Measurements from ENCODE around the gene OLIG2. TPM values are rescaled to one million over a fixed set of nuclear protein-coding genes. Genes with fewer than 3 reads are reported as not detected.

OLIG2 gene
- total and polyA plus RNA-seq, 2 experiments from 2014 or later = 0.15 to 1.4 TPM

DNA sequence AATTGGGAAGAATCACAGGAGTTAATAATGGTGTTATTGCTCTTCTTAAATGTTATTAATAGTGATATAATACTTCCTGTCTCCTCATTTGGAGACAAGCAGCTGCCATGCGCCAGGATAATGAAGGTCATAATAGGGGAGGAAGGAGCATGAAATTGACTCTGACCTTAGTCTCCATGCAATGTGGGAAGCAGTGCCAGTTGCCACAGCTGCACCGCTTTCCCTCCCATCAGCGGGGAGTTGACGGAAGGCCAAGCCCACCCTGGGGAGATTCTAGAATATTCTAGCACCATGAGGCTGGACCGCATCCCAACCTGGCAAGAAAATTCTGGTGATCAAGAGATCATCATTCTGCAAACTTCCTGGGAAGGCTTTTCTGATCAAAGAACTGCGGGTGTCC is 33.2 kb downstream of the OLIG2 start (continued):
- TF ChIP-seq, protein P1, sequence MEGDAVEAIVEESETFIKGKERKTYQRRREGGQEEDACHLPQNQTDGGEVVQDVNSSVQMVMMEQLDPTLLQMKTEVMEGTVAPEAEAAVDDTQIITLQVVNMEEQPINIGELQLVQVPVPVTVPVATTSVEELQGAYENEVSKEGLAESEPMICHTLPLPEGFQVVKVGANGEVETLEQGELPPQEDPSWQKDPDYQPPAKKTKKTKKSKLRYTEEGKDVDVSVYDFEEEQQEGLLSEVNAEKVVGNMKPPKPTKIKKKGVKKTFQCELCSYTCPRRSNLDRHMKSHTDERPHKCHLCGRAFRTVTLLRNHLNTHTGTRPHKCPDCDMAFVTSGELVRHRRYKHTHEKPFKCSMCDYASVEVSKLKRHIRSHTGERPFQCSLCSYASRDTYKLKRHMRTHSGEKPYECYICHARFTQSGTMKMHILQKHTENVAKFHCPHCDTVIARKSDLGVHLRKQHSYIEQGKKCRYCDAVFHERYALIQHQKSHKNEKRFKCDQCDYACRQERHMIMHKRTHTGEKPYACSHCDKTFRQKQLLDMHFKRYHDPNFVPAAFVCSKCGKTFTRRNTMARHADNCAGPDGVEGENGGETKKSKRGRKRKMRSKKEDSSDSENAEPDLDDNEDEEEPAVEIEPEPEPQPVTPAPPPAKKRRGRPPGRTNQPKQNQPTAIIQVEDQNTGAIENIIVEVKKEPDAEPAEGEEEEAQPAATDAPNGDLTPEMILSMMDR (conservative IDR thresholded peaks at IDR 0.05; ENCODE audit: low read depth in 2 of 2) = no peak
- TF ChIP-seq CREB1 (CRISPR knock-in tag; IDR thresholded peaks at IDR 0.05; ENCODE audit: low read depth) (no peak), EZH2phosphoT487 (IDR thresholded peaks at IDR 0.05; ENCODE audit: unreplicated experiment) (no peak)

DNA sequence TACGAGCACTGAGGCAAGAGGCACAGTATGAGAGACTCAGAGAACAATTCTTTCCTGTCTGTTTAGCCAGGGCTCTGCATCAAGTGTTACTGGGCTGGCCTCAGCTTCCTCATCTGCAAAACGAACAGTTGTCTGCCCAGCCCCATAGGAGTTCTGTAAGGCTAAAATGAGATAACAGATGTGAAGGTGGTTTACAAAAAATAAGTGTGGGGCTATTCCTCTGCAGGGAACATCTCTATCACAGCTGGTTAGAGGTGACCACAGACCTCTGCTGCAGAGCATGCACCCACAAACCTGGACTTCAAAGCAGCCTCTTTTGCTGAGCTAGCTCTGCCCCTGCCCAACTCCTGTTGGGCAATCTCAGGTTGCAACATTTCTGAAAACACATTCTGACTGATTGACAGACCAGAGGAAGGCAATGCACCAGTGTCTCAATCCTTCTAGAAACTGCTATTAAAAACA is 33.7 kb downstream of the OLIG2 start:
- no peak for ATAC-seq

DNA sequence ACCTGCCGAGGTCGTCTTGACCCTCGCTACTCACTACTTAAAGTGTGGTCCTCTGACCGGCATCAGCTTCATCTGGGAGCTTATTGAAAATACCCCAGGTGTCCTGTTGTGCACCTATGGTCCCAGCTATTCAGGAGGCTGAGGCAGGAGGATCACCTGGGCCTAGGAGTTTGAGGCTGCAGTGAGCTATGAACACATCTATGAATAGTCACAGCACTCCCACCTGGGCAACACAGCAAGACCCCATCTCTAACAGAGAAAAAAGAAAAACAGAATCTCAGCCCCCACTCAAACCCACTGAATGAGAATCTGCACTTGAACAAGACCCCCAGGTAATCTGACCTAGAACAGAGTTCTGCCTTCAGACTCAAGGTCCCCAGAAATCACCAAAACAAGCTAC is 35.5 kb downstream of the OLIG2 start:
- H3K27ac ChIP-seq (ENCODE audit: low read depth) = no peak overlapping the region
- no peak for DNase-seq (ENCODE audit: low spot score)
- TF ChIP-seq, protein P1 (conservative IDR thresholded peaks at IDR 0.05; ENCODE audit: low read depth in 2 of 2) = no peak
- TF ChIP-seq NANOG (IDR thresholded peaks at IDR 0.05; ENCODE audit: borderline replicate concordance) = no peak
- no peak for TF ChIP-seq POLR2AphosphoS5 (IDR thresholded peaks at IDR 0.05; ENCODE audit: low read depth)
- TF ChIP-seq EZH2phosphoT487 (IDR thresholded peaks at IDR 0.05; ENCODE audit: unreplicated experiment) = no peak
- TF ChIP-seq, protein P2, sequence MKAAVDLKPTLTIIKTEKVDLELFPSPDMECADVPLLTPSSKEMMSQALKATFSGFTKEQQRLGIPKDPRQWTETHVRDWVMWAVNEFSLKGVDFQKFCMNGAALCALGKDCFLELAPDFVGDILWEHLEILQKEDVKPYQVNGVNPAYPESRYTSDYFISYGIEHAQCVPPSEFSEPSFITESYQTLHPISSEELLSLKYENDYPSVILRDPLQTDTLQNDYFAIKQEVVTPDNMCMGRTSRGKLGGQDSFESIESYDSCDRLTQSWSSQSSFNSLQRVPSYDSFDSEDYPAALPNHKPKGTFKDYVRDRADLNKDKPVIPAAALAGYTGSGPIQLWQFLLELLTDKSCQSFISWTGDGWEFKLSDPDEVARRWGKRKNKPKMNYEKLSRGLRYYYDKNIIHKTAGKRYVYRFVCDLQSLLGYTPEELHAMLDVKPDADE (IDR thresholded peaks at IDR 0.05) = no peak
- TF ChIP-seq JUNB (IDR thresholded peaks at IDR 0.05; ENCODE audit: unreplicated experiment) = no peak
- TF ChIP-seq, protein P3, sequence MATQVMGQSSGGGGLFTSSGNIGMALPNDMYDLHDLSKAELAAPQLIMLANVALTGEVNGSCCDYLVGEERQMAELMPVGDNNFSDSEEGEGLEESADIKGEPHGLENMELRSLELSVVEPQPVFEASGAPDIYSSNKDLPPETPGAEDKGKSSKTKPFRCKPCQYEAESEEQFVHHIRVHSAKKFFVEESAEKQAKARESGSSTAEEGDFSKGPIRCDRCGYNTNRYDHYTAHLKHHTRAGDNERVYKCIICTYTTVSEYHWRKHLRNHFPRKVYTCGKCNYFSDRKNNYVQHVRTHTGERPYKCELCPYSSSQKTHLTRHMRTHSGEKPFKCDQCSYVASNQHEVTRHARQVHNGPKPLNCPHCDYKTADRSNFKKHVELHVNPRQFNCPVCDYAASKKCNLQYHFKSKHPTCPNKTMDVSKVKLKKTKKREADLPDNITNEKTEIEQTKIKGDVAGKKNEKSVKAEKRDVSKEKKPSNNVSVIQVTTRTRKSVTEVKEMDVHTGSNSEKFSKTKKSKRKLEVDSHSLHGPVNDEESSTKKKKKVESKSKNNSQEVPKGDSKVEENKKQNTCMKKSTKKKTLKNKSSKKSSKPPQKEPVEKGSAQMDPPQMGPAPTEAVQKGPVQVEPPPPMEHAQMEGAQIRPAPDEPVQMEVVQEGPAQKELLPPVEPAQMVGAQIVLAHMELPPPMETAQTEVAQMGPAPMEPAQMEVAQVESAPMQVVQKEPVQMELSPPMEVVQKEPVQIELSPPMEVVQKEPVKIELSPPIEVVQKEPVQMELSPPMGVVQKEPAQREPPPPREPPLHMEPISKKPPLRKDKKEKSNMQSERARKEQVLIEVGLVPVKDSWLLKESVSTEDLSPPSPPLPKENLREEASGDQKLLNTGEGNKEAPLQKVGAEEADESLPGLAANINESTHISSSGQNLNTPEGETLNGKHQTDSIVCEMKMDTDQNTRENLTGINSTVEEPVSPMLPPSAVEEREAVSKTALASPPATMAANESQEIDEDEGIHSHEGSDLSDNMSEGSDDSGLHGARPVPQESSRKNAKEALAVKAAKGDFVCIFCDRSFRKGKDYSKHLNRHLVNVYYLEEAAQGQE (IDR thresholded peaks at IDR 0.05; ENCODE audit: unreplicated experiment) = no peak
- no peak for TF ChIP-seq CREB1 (CRISPR knock-in tag; IDR thresholded peaks at IDR 0.05; ENCODE audit: low read depth)
- no peak for TF ChIP-seq ZNF114 (CRISPR knock-in tag; IDR thresholded peaks at IDR 0.05)
- H3K9me2 ChIP-seq (ENCODE audit: insufficient read depth) = no peaks in the 10 kb centered on the region
- no peaks in the 10 kb centered on the region for H3K36me3 Mint-ChIP-seq (ENCODE audit: low read depth)
- H3K36me3 ChIP-seq (ENCODE audit: insufficient read depth) = no peaks in the 10 kb centered on the region
- peaks cover 31% of the 10 kb centered on the region for H3K27me3 ChIP-seq (ENCODE audit: insufficient read depth)
- peaks cover 18% of the 10 kb centered on the region for H3K27me3 Mint-ChIP-seq (ENCODE audit: insufficient read depth, low read depth, poor library complexity)
- no peak for ATAC-seq
- H3K4me1 ChIP-seq (ENCODE audit: insufficient read depth) = 0 out of 2 replicates have a peak, but pooled peaks cover 14% of the 10 kb centered on the region
- no peaks in the 10 kb centered on the region for H3K79me2 ChIP-seq (replicated peaks; ENCODE audit: insufficient read depth)
- H3K4me3 ChIP-seq = no peak overlapping the region
- no peak overlapping the region for H3K27ac Mint-ChIP-seq
- peaks cover 13% of the 10 kb centered on the region for H3K4me1 Mint-ChIP-seq
- H4K20me1 ChIP-seq (replicated peaks; ENCODE audit: insufficient read depth) = no peaks in the 10 kb centered on the region
- H3K9me3 Mint-ChIP-seq = no peaks in the 10 kb centered on the region
- H3K4me2 ChIP-seq = no peak overlapping the region
- no peak overlapping the region for H3K4me3 Mint-ChIP-seq
- H3F3A ChIP-seq (replicated peaks; ENCODE audit: low read depth) = 0 out of 2 replicates have a peak, but pooled peaks cover 6% of the 10 kb centered on the region
- no peak overlapping the region for H2AFZ ChIP-seq

More for the DNA sequence above, 33.7 kb downstream of the OLIG2 start:
- H3K27ac Mint-ChIP-seq = no peak overlapping the region
- DNase-seq (ENCODE audit: low spot score) = no peak
- no peaks in the 10 kb centered on the region for H3K36me3 Mint-ChIP-seq (ENCODE audit: low read depth)
- H3K27ac ChIP-seq (ENCODE audit: low read depth) = no peak overlapping the region
- H3K9me2 ChIP-seq (ENCODE audit: insufficient read depth) = no peaks in the 10 kb centered on the region
- H3K79me2 ChIP-seq (replicated peaks; ENCODE audit: insufficient read depth) = no peaks in the 10 kb centered on the region
- peaks cover 22% of the 10 kb centered on the region for H3K27me3 Mint-ChIP-seq (ENCODE audit: insufficient read depth, low read depth, poor library complexity)
- no peaks in the 10 kb centered on the region for H4K20me1 ChIP-seq (replicated peaks; ENCODE audit: insufficient read depth)
- no peak overlapping the region for H3K4me3 Mint-ChIP-seq
- H3K27me3 ChIP-seq (ENCODE audit: insufficient read depth) = peaks cover 13% of the 10 kb centered on the region
- H3F3A ChIP-seq (replicated peaks; ENCODE audit: low read depth) = 0 out of 2 replicates have a peak, but pooled peaks cover 6% of the 10 kb centered on the region
- TF ChIP-seq EZH2phosphoT487 (IDR thresholded peaks at IDR 0.05; ENCODE audit: unreplicated experiment) = no peak
- no peak for TF ChIP-seq ZNF114 (CRISPR knock-in tag; IDR thresholded peaks at IDR 0.05)
- H3K9me3 Mint-ChIP-seq = no peaks in the 10 kb centered on the region
- 0 out of 2 replicates have a peak, but pooled peaks cover 4% of the 10 kb centered on the region for H3K4me1 ChIP-seq (ENCODE audit: insufficient read depth)
- H3K4me1 Mint-ChIP-seq = peaks cover 3% of the 10 kb centered on the region
- no peaks in the 10 kb centered on the region for H3K36me3 ChIP-seq (ENCODE audit: insufficient read depth)
- no peak overlapping the region for H3K4me3 ChIP-seq
- no peak overlapping the region for H2AFZ ChIP-seq
- H3K4me2 ChIP-seq = no peak overlapping the region
